HEK293 (cell line): Measurements from ENCODE around the gene CCDC71L.

Experiments
- HOXA7 ChIP-seq: sonication (generic); formaldehyde crosslinking; IDR thresholded peaks from 2 replicates; pipeline ENCODE4 v1.8.1; 2022; ENCODE audit warnings: missing genetic modification reagents, borderline replicate concordance
- IKZF3 ChIP-seq: fragments of 450-650 bp; IDR thresholded peaks from 2 replicates; pipeline ENCODE4 v1.5.0; 2018; ENCODE audit warnings: missing biosample characterization, mild to moderate bottlenecking, missing genetic modification characterization, moderate library complexity
- ZNF610 ChIP-seq: fragments of 450-650 bp; formaldehyde crosslinking; IDR thresholded peaks from 2 replicates; pipeline ENCODE4 v1.5.1; 2016; ENCODE audit warnings: missing biosample characterization, missing genetic modification characterization, borderline replicate concordance
- ZNF670 ChIP-seq: fragments of 450-650 bp; formaldehyde crosslinking; IDR thresholded peaks from 2 replicates; pipeline ENCODE4 v1.5.1; 2016; ENCODE audit warnings: missing biosample characterization, missing genetic modification characterization, low read depth

GRCh38 chr7:106671160-106671559 is 10.2 kb upstream of the CCDC71L start:
- no peak for TF ChIP-seq HOXA7 (CRISPR knock-in tag)
- no peak for TF ChIP-seq IKZF3
- no peak for TF ChIP-seq ZNF670 (tag by site-specific recombination)
- TF ChIP-seq ZNF610 = no peak
